Camera-type eye (tissue), 1 donor: ENCODE data around the gene ARFGAP2. TPM values are rescaled to one million over a fixed set of nuclear protein-coding genes. Genes with fewer than 3 reads are reported as not detected.

Experiments used
- total RNA-seq: library from RNA; depleted of rRNA; stranded (reverse); fragments of >200 nt; gene quantifications from one replicate; pipeline ENCODE4 v1.2.3, GENCODE V29; 2014

Gene ARFGAP2
- total RNA-seq, result 230 TPM

DNA sequence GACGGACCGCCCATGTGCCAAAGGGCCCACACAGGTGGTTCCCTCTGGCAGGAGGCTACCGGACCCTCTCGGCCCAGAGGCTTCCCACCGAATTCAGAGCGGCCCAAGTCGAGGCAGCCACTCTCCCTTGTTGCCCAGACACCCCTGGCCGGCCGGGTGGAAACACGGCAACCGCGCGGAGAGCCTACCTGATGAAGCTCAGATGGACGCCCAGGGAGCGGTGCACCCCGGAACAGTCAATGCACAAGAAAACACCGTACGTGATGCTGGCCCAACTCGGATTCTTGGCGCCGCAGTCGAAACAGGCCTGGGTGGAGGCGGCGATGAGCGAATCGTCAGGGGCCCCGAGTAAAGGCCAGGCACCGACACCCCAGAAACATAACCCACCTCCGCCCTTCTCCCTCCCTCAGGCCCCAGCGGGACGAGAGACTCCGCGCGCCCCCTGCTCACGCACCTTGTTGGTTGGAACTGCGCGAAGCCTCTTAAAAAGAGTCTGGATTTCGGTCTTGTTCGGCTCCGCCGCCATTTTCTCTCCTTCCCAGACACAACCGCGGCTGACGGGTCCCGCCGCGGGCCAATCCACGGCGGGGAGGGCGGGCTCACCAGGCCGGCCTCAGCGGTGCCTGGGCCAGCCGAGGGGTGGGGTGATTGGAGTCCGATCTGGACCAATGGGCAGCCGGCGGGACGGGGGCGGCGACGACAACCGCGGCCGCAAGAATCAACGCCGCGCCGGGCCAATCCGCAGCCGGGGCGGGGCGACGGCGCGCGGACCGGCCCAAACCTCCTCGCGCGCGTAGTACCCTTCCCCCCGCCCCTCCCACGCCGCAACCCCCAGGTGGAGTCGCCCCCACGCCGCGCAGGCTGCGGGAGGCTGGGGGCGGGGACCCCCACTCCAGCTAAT lies at the start of gene ARFGAP2:
Gene ARFGAP2, minus strand, starts transcription at position 552 of the 901 bp plus-strand sequence. Its CDS starts 26 bp downstream, at position 526.

DNA sequence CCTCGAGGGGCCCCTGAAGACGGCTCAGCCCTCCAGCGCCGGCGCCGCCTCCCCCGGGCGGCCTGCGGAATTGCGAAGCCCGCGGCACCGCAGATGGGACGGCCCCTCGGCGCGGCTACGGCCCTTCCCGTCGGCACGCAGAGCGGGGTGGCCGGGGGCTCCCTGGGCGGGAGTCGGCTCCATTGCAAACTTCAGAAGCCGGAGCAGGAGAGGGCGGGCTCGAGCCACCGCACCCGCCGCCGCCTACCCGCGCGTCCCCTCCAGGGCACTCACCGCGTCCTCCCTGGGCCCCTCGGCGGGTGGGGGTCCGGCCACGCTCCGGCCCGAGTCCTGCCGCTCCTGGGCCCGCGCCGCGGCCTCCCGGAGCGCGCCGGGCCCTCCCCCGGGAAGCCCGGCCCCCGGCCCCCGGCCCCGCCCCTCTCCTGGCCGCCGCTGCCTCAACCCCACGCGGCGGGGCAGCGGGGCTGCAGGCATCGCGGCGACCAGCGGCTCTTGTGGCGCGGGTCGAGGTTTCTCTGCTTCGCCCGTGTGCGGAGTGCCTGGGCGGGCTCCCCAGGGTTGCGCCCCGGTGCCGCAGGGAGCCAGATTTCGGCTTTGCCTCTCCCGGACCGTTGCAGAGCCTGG lies 9.5 kb upstream of the ARFGAP2 start, which contains the start of gene PACSIN3:
Gene PACSIN3, minus strand, starts transcription at position 359 of the 624 bp plus-strand sequence. CDS start 3,707 bp downstream, outside the sequence.

Other genes with a start within 250 kb of the ARFGAP2 start
- 54.5 TPM for gene CSTPP1, start 240.1 kb downstream of the ARFGAP2 start, total RNA-seq
- gene PACSIN3, start 9.6 kb upstream of the ARFGAP2 start, total RNA-seq, result 35.2 TPM
- gene DDB2, start 38.1 kb upstream of the ARFGAP2 start, total RNA-seq, result 13.5 TPM
- 50.7 TPM for gene ACP2, start 71.9 kb upstream of the ARFGAP2 start, total RNA-seq
- 13.7 TPM for gene NR1H3, start 81.1 kb upstream of the ARFGAP2 start, total RNA-seq
- gene MADD, start 93.3 kb upstream of the ARFGAP2 start, total RNA-seq, result 115 TPM
- 0.11 TPM for gene MYBPC3, start 175.8 kb upstream of the ARFGAP2 start, total RNA-seq
- 5.4 TPM for gene SPI1, start 201.7 kb upstream of the ARFGAP2 start, total RNA-seq
- gene SLC39A13, start 231.7 kb upstream of the ARFGAP2 start, total RNA-seq, result 52.1 TPM
- gene PSMC3, start 249.6 kb upstream of the ARFGAP2 start, total RNA-seq, result 116 TPM